H1 (cell line): Measurements from ENCODE around the gene SLC25A38. TPM values are rescaled to one million over a fixed set of nuclear protein-coding genes. Genes with fewer than 3 reads are reported as not detected.

Source experiments
- CTCF ChIA-PET: fragments of 300-600 bp; sonication (Branson Sonifier 250); formaldehyde crosslinking; loops from one replicate; lab custom pipeline; 2021; ENCODE audit not compliant: partially characterized antibody; lab: Charles Lee
- POLR2A ChIA-PET: fragments of 300-600 bp; sonication (Branson Sonifier 250); formaldehyde crosslinking; loops from one replicate; lab custom pipeline; 2021; ENCODE audit warnings: inconsistent platforms; ENCODE audit not compliant: partially characterized antibody; lab: Charles Lee
- DNase-seq, 2 experiments: peaks; one replicate each; pipeline versions ENCODE4 v3.0.0 to v3.0.0-alpha.2; 2010 to 2022; ENCODE audit warnings: low spot score in 2 of 2, low read depth in 1 of 2, mixed read lengths in 1 of 2
- FAIRE-seq: peaks from 2 replicates; lab custom pipeline; 2011; peaks lifted over from hg19 to GRCh38; lab: Jason Lieb, UNC
- H2AFZ ChIP-seq: 2 replicates; pipeline ENCODE4 v1.8.1; 2012; ENCODE audit warnings: low read length, inconsistent platforms
- H2AK5ac ChIP-seq: 2 replicates; pipeline ENCODE4 v1.6.1; 2013; ENCODE audit warnings: low read depth, low read length
- H2BK120ac ChIP-seq: replicated peaks from 2 replicates; pipeline ENCODE3; 2013; ENCODE audit warnings: low read depth, low read length, inconsistent platforms
- H2BK12ac ChIP-seq: 2 replicates; pipeline ENCODE4 v1.6.1; 2013; ENCODE audit warnings: low read depth, low read length
- H2BK15ac ChIP-seq: 2 replicates; pipeline ENCODE4 v1.6.1; 2013; ENCODE audit warnings: low read length
- H2BK20ac ChIP-seq: 2 replicates; pipeline ENCODE4 v1.6.1; 2013; ENCODE audit warnings: low read length
- H2BK5ac ChIP-seq: 2 replicates; pipeline ENCODE4 v1.6.1; 2013; ENCODE audit warnings: low read depth, low read length
- H3K14ac ChIP-seq: 2 replicates; pipeline ENCODE4 v1.6.1; 2013; ENCODE audit warnings: inconsistent platforms; ENCODE audit not compliant: insufficient read length
- H3K18ac ChIP-seq: 2 replicates; pipeline ENCODE4 v1.6.1; 2013; ENCODE audit warnings: low read length; ENCODE audit errors: extremely low read depth
- H3K23ac ChIP-seq: 2 replicates; pipeline ENCODE4 v1.6.1; 2013; ENCODE audit warnings: inconsistent platforms; ENCODE audit not compliant: insufficient read length
- H3K23me2 ChIP-seq: 2 replicates; pipeline ENCODE4 v1.6.1; 2013; ENCODE audit warnings: low read depth, low read length
- H3K27ac ChIP-seq: 2 replicates; pipeline ENCODE4 v1.6.1; 2011; ENCODE audit warnings: low read depth, low read length, inconsistent platforms
- H3K27me3 ChIP-seq, 4 experiments: replicated peaks in 1 of 4; 1 replicate in 1 of 4; 2 replicates in 3 of 4; pipeline versions ENCODE4 v1.6.1 to v1.8.1; 2011 to 2013; ENCODE audit warnings: low read length in 3 of 4, mild to moderate bottlenecking in 3 of 4, inconsistent platforms in 2 of 4, mixed read lengths in 2 of 4, moderate library complexity in 1 of 4; ENCODE audit not compliant: control insufficient read depth in 3 of 4, insufficient read depth in 3 of 4; ENCODE audit errors: extremely low read depth in 1 of 4
- H3K36me3 ChIP-seq, 4 experiments: 2 replicates each; pipeline versions ENCODE4 v1.6.1 to v1.8.1; 2011 to 2013; ENCODE audit warnings: mild to moderate bottlenecking in 4 of 4, low read length in 3 of 4, moderate library complexity in 2 of 4, control low read depth in 1 of 4, inconsistent platforms in 1 of 4; ENCODE audit not compliant: insufficient read depth in 4 of 4, control insufficient read depth in 2 of 4
- H3K4ac ChIP-seq: replicated peaks from 2 replicates; pipeline ENCODE3; 2013; ENCODE audit warnings: low read length, low read depth, mixed read lengths, inconsistent platforms; ENCODE audit not compliant: insufficient read length
- H3K4me1 ChIP-seq, 4 experiments: replicated peaks in 1 of 4; 1 replicate in 1 of 4; 2 replicates in 3 of 4; pipeline versions ENCODE4 v1.6.1 to v1.8.1; 2011 to 2013; ENCODE audit warnings: low read length in 3 of 4, inconsistent platforms in 2 of 4, mixed read lengths in 1 of 4; ENCODE audit not compliant: insufficient read depth in 4 of 4, control insufficient read depth in 3 of 4
- H3K4me2 ChIP-seq, 2 experiments: 2 replicates each; pipeline versions ENCODE4 v1.6.1 to v1.8.1; 2011 to 2013; ENCODE audit warnings: low read depth in 2 of 2, low read length in 2 of 2, control low read depth in 1 of 2, inconsistent platforms in 1 of 2, mild to moderate bottlenecking in 1 of 2; ENCODE audit not compliant: insufficient read depth in 1 of 2
- H3K4me3 ChIP-seq, 4 experiments: fragments of 200-600, 300-600 bp in 1 of 4; sonication (generic), shearing (Covaris generic), sonication (Bioruptor Twin) in 1 of 4; 2 replicates each; pipeline versions ENCODE4 v1.5.1 to v1.8.1; 2011 to 2016; ENCODE audit warnings: low read length in 4 of 4, low read depth in 3 of 4, control low read depth in 2 of 4, inconsistent platforms in 2 of 4, mild to moderate bottlenecking in 2 of 4, mixed read lengths in 1 of 4, moderate library complexity in 1 of 4; ENCODE audit not compliant: insufficient read depth in 2 of 4; ENCODE audit errors: extremely low read depth in 1 of 4
- H3K56ac ChIP-seq: replicated peaks from 2 replicates; pipeline ENCODE3; 2013; ENCODE audit warnings: low read depth, mild to moderate bottlenecking, mixed read lengths, low read length, inconsistent platforms; ENCODE audit not compliant: insufficient read length
- H3K79me1 ChIP-seq: 2 replicates; pipeline ENCODE4 v1.6.1; 2013; ENCODE audit warnings: low read depth, low read length, control low read depth
- H3K79me2 ChIP-seq, 2 experiments: 2 replicates each; pipeline versions ENCODE4 v1.6.1 to v1.8.1; 2012 to 2013; ENCODE audit warnings: low read length in 2 of 2, mild to moderate bottlenecking in 2 of 2, inconsistent platforms in 1 of 2; ENCODE audit not compliant: insufficient read depth in 2 of 2, control insufficient read depth in 1 of 2
- H3K9ac ChIP-seq, 4 experiments: replicated peaks in 1 of 4; 1 replicate in 1 of 4; 2 replicates in 3 of 4; pipeline versions ENCODE4 v1.6.1 to v1.8.1; 2011 to 2013; ENCODE audit warnings: low read depth in 3 of 4, low read length in 3 of 4, control low read depth in 2 of 4, mild to moderate bottlenecking in 2 of 4, moderate library complexity in 2 of 4, inconsistent platforms in 1 of 4; ENCODE audit errors: extremely low read depth in 1 of 4
- H3K9me3 ChIP-seq, 2 experiments: 2 replicates each; pipeline versions ENCODE4 v1.6.1 to v1.8.1; 2012 to 2013; ENCODE audit warnings: mild to moderate bottlenecking in 2 of 2, moderate library complexity in 2 of 2, control low read depth in 1 of 2, inconsistent platforms in 1 of 2, low read depth in 1 of 2, low read length in 1 of 2, mixed read lengths in 1 of 2; ENCODE audit not compliant: insufficient read depth in 2 of 2
- H4K20me1 ChIP-seq, 2 experiments: replicated peaks in 1 of 2; 2 replicates each; pipeline versions ENCODE3 to v1.8.1; 2011 to 2013; ENCODE audit warnings: inconsistent platforms in 2 of 2, low read length in 2 of 2, mild to moderate bottlenecking in 1 of 2; ENCODE audit not compliant: insufficient read depth in 2 of 2, control insufficient read depth in 1 of 2
- H4K5ac ChIP-seq: 2 replicates; pipeline ENCODE4 v1.6.1; 2013; ENCODE audit warnings: low read length, low read depth, mixed read lengths, inconsistent platforms; ENCODE audit not compliant: insufficient read length
- H4K8ac ChIP-seq: 2 replicates; pipeline ENCODE4 v1.8.0; 2013; ENCODE audit warnings: mild to moderate bottlenecking, moderate library complexity, low read length, inconsistent platforms; ENCODE audit not compliant: insufficient read depth; ENCODE audit errors: extremely low read depth
- H4K91ac ChIP-seq: replicated peaks from 2 replicates; pipeline ENCODE3; 2013; ENCODE audit warnings: low read length, mixed read lengths, inconsistent platforms; ENCODE audit not compliant: insufficient read length
- KDM1A ChIP-seq: fragments of 200-600, 300-600 bp; sonication (generic); IDR thresholded peaks from 2 replicates; pipeline ENCODE4 v1.7.1; 2016; ENCODE audit warnings: mild to moderate bottlenecking, low read length, borderline replicate concordance
- WGBS, 2 experiments: shearing (Covaris generic) in 1 of 2; methylation state at CpG; one replicate each; pipeline versions ENCODE4 v1.1.6 to v1.1.7; 2013 to 2015; ENCODE audit warnings: low lambda C conversion rate in 2 of 2, mixed read lengths in 2 of 2, inconsistent platforms in 1 of 2, low coverage in 1 of 2, missing lambda C conversion rate in 1 of 2; ENCODE audit not compliant: insufficient replicate concordance in 2 of 2, insufficient coverage in 1 of 2, insufficient read length in 1 of 2; ENCODE audit errors: extremely low coverage in 1 of 2, missing lambda C conversion rate in 1 of 2; 5-methylcytosine and 5-hydroxymethylcytosine counted together
- polyA plus RNA-seq, 7 experiments: library from polyadenylated mRNA; depleted of rRNA in 3 of 7; stranded (reverse) in 5 of 7; unstranded in 2 of 7; fragments of >200 nt in 5 of 7; fragments of 200-250 nt in 2 of 7; gene quantifications; 1 replicate in 5 of 7; 2 replicates in 1 of 7; 4 replicates in 1 of 7; pipeline versions ENCODE4 v1.2.1 to v1.2.3, GENCODE V29; 2011 to 2013; ENCODE audit warnings: missing spikeins in 2 of 7, mixed read lengths in 2 of 7
- total RNA-seq: library from RNA; stranded (reverse); fragmentation: NEBNext Ultra II Directional; extraction: Animal tissue kit (Norgen Biotek cat#: 25700); gene quantifications from 2 replicates; pipeline ENCODE4 v1.2.1, GENCODE V29; 2021

SLC25A38 gene
- total and polyA plus RNA-seq, 2 of the 8 experiments (the other 6 are each of a cell fraction or from before 2014, with no cell fraction given): 41.2 to 45.8 TPM

GRCh38 chr3:39379778-39380155, 3.4 kb upstream of the SLC25A38 start:
- Histone ChIP-seq H3K27ac (no peak overlapping the region), H3K23ac (no peak overlapping the region), H4K5ac (no peak overlapping the region), H4K91ac (no peak overlapping the region), H2AK5ac (no peak overlapping the region), H3K9ac (no peak overlapping the region), H2BK5ac (no peak overlapping the region), H3K4me3 (no peak overlapping the region), H3K79me1 (no peaks in the 10 kb centered on the region), H2AFZ (no peak overlapping the region), H3K56ac (no peak overlapping the region), H3K79me2 (peaks cover 1 to 9% of the 10 kb centered on the region in 2 experiments), H3K36me3 (no peaks in the 10 kb centered on the region), H4K8ac (no peak overlapping the region), H2BK12ac (0 out of 2 replicates have a peak overlapping the region, but pooled peaks have one; percentile 86), H3K9me3 (no peaks in the 10 kb centered on the region), H4K20me1 (peaks cover 0 to 3% of the 10 kb centered on the region in 2 experiments), H3K4me1 (peaks cover 0 to 5% (median under 1%) of the 10 kb centered on the region in 4 experiments; a peak in 3 of 7 replicates), H2BK20ac (no peak overlapping the region), H3K4ac (no peak overlapping the region), H2BK15ac (no peak overlapping the region), H3K23me2 (no peaks in the 10 kb centered on the region; the same call in 1 of the 2 replicates), H3K14ac (no peak overlapping the region), H3K27me3 (no peaks in the 10 kb centered on the region), H2BK120ac (no peak overlapping the region), H3K4me2 (no peak overlapping the region), H3K18ac (no peak overlapping the region)
- DNase-seq (no peak), FAIRE-seq (no peak)
- WGBS, 2 experiments: 92% methylated on average over 4 of the region's 5 CpGs; no CpG with 5 or more reads in 1 of the 2 experiments
- POLR2A ChIA-PET: interaction anchor here (0.6 to 33.7 kb wide), 2 partner anchors 30 to 89 kb away, joined by 3 to 771 read pairs; partner anchors contain the start of gene RPSA
- CTCF ChIA-PET: interaction anchor here (1.8 to 11.5 kb wide), 3 partner anchors 77 to 253 kb away, joined by 4 to 169 read pairs (median 25); no protein-coding TSS in a partner anchor
- TF ChIP-seq KDM1A: no peak
